ENCODE measurements around the gene WDR37.

WDR37 gene

GRCh38 chr10:1180071-1180730, 124.0 kb downstream of the WDR37 start:
- Histone ChIP-seq H3K4me3 (ENCODE audit: insufficient read depth, low read depth, low read length) (no peak overlapping the region), H3K36me3 (ENCODE audit: control insufficient read depth, insufficient read depth, low read length) (no peaks in the 10 kb centered on the region), H3K27me3 (ENCODE audit: control insufficient read depth, insufficient read depth, low read length, poor library complexity, severe bottlenecking) (no peaks in the 10 kb centered on the region), H3K9me3 (ENCODE audit: control insufficient read depth, low read length) (no peaks in the 10 kb centered on the region), H3K4me1 (ENCODE audit: control insufficient read depth, insufficient read depth, low read length) (no peaks in the 10 kb centered on the region), H3K27ac (ENCODE audit: insufficient read depth, low read depth, low read length, poor library complexity, severe bottlenecking) (no peak overlapping the region)
- 86 to 88% methylated on average over 16 of the region's 16 CpGs for WGBS, 2 experiments

- Histone ChIP-seq H3K4me3 (ENCODE audit: insufficient read depth, low read depth, low read length) (no peak overlapping the region), H3K36me3 (ENCODE audit: control insufficient read depth, insufficient read depth, low read length) (no peaks in the 10 kb centered on the region), H3K9me3 (ENCODE audit: control insufficient read depth, low read length) (no peaks in the 10 kb centered on the region), H3K27me3 (ENCODE audit: control insufficient read depth, insufficient read depth, low read length, poor library complexity, severe bottlenecking) (no peaks in the 10 kb centered on the region), H3K4me1 (ENCODE audit: control insufficient read depth, insufficient read depth, low read length) (no peaks in the 10 kb centered on the region), H3K27ac (ENCODE audit: insufficient read depth, low read depth, low read length, poor library complexity, severe bottlenecking) (no peak overlapping the region)
- 62 to 64% methylated on average over 11 of the region's 11 CpGs for WGBS, 2 experiments
Measured at GRCh38 chr10:1180836-1181235, 124.7 kb downstream of the WDR37 start.
